ENCODE data around the gene TLE3. TPM values are rescaled to one million over a fixed set of nuclear protein-coding genes. Genes with fewer than 3 reads are reported as not detected.

The TLE3 gene
- total and polyA plus RNA-seq, 2 of the 13 experiments (the other 11 are each of a cell fraction or from before 2014, with no cell fraction given), result 11.9 to 13.8 TPM

- no peak for TF ChIP-seq LCORL (IDR thresholded peaks at IDR 0.05)
- TF ChIP-seq LCORL (CRISPR knock-in tag; IDR thresholded peaks at IDR 0.05), result peak; percentile 49; the same call in 1 of the 2 replicates
- TF ChIP-seq ZGPAT (CRISPR knock-in tag; IDR thresholded peaks at IDR 0.05), result no peak
- peak; percentile 71 for TF ChIP-seq ZFX (CRISPR knock-in tag; IDR thresholded peaks at IDR 0.05; ENCODE audit: low read depth)
- no peak for TF ChIP-seq ZNF597 (CRISPR knock-in tag; IDR thresholded peaks at IDR 0.05)
- no peak for TF ChIP-seq SOX13 (IDR thresholded peaks at IDR 0.05)
- TF ChIP-seq SOX13 (CRISPR knock-in tag; conservative IDR thresholded peaks at IDR 0.05 in 1 of 2, IDR thresholded peaks at IDR 0.05 in 1 of 2), result peak in 1 of 2 experiments; percentile 59; a peak in 1 of 4 replicates
- TF ChIP-seq ZZZ3 (CRISPR knock-in tag; IDR thresholded peaks at IDR 0.05; ENCODE audit: borderline replicate concordance), result no peak
- 0 out of 2 replicates have a peak, but pooled peaks have one; percentile 13 for TF ChIP-seq ZC3H13 (CRISPR knock-in tag; IDR thresholded peaks at IDR 0.05)
- TF ChIP-seq, protein P1, sequence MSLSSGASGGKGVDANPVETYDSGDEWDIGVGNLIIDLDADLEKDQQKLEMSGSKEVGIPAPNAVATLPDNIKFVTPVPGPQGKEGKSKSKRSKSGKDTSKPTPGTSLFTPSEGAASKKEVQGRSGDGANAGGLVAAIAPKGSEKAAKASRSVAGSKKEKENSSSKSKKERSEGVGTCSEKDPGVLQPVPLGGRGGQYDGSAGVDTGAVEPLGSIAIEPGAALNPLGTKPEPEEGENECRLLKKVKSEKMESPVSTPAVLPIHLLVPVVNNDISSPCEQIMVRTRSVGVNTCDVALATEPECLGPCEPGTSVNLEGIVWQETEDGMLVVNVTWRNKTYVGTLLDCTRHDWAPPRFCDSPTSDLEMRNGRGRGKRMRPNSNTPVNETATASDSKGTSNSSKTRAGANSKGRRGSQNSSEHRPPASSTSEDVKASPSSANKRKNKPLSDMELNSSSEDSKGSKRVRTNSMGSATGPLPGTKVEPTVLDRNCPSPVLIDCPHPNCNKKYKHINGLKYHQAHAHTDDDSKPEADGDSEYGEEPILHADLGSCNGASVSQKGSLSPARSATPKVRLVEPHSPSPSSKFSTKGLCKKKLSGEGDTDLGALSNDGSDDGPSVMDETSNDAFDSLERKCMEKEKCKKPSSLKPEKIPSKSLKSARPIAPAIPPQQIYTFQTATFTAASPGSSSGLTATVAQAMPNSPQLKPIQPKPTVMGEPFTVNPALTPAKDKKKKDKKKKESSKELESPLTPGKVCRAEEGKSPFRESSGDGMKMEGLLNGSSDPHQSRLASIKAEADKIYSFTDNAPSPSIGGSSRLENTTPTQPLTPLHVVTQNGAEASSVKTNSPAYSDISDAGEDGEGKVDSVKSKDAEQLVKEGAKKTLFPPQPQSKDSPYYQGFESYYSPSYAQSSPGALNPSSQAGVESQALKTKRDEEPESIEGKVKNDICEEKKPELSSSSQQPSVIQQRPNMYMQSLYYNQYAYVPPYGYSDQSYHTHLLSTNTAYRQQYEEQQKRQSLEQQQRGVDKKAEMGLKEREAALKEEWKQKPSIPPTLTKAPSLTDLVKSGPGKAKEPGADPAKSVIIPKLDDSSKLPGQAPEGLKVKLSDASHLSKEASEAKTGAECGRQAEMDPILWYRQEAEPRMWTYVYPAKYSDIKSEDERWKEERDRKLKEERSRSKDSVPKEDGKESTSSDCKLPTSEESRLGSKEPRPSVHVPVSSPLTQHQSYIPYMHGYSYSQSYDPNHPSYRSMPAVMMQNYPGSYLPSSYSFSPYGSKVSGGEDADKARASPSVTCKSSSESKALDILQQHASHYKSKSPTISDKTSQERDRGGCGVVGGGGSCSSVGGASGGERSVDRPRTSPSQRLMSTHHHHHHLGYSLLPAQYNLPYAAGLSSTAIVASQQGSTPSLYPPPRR (CRISPR knock-in tag; IDR thresholded peaks at IDR 0.05; ENCODE audit: borderline replicate concordance), result peak; percentile 83; the same call in 1 of the 2 replicates
- peak; percentile 29; the same call in 1 of the 2 replicates for TF ChIP-seq TCF7 (IDR thresholded peaks at IDR 0.05; ENCODE audit: low read depth)
- no peak for TF ChIP-seq PRPF4 (IDR thresholded peaks at IDR 0.05; ENCODE audit: low read depth, low read length, poor library complexity, severe bottlenecking)
- no peak for TF ChIP-seq ZNF776 (CRISPR knock-in tag; IDR thresholded peaks at IDR 0.05)
- TF ChIP-seq ZFY (CRISPR knock-in tag; IDR thresholded peaks at IDR 0.05), result 0 out of 2 replicates have a peak, but pooled peaks have one; percentile 31
- TF ChIP-seq ESRRA (CRISPR knock-in tag; IDR thresholded peaks at IDR 0.05; ENCODE audit: low read depth), result no peak
- TF ChIP-seq GPBP1L1 (CRISPR knock-in tag; IDR thresholded peaks at IDR 0.05), result no peak
- TF ChIP-seq, protein P2, sequence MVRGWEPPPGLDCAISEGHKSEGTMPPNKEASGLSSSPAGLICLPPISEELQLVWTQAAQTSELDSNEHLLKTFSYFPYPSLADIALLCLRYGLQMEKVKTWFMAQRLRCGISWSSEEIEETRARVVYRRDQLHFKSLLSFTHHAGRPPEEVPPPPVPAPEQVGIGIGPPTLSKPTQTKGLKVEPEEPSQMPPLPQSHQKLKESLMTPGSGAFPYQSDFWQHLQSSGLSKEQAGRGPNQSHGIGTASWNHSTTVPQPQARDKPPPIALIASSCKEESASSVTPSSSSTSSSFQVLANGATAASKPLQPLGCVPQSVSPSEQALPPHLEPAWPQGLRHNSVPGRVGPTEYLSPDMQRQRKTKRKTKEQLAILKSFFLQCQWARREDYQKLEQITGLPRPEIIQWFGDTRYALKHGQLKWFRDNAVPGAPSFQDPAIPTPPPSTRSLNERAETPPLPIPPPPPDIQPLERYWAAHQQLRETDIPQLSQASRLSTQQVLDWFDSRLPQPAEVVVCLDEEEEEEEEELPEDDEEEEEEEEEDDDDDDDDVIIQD (CRISPR knock-in tag; IDR thresholded peaks at IDR 0.05; ENCODE audit: low read depth), result no peak
- TF ChIP-seq ZBTB7A (CRISPR knock-in tag; IDR thresholded peaks at IDR 0.05), result peak; percentile 58; the same call in 1 of the 2 replicates
These were observed 2.9 kb downstream of the TLE3 start (continued) for GRCh38 chr15:70094690-70095311.
